Stimulated activated CD8-positive, alpha-beta memory T cell treated with anti-CD3 and anti-CD28 coated beads, Interleukin-7, amount 100 ng/mL, for 4 hours (primary cell): ENCODE measurements around the gene S100P.

Experiments used
- DNase-seq, 2 donors: peaks; one replicate each; pipeline ENCODE4 v3.0.0-alpha.2; 2020; ENCODE audit warnings: low read depth in 2 of 2

S100P gene

GRCh38 chr4:6673191-6673659 lies 20.5 kb upstream of the S100P start:
- peak in 1 of 2 donors; percentile 31 for DNase-seq

DNA sequence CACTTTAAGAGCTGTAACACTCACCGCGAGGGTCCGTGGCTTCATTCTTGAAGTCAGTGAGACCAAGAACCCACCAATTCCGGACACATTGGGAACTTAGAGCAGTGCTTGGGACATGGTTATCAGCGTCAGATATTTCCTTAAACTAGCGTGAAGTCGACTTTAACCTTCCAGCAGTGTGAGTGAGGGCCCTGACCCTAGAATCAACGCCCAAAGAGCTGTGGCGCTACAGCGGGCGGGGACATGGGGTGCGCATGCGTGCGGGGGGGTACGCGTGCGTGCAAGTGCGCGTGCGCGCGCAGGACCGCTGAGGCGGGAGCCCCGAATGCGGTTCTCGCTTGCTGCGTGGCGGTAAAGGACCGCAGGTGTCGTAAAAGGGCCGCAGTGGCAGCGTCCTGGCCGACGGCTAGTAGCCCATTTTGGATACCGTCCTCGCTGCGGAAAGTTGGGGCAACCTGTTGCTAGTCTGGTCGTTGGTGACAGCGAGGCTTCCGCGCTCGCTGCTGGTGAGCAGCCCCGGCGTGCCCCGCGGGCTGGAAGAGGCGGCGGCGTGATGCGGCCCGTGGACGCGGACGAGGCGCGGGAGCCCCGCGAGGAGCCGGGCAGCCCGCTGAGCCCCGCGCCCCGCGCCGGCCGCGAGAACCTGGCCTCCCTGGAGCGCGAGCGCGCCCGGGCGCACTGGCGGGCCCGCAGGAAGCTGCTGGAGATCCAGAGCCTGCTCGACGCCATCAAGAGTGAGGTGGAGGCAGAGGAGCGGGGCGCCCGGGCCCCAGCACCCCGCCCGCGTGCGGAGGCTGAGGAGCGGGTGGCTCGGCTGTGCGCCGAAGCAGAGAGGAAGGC lies 19.8 kb upstream of the S100P start:
- peak; percentile 89 to 90 for DNase-seq

GRCh38 chr4:6674500-6675149 lies 19.1 kb upstream of the S100P start:
- DNase-seq: peak; percentile 49 to 63

DNA sequence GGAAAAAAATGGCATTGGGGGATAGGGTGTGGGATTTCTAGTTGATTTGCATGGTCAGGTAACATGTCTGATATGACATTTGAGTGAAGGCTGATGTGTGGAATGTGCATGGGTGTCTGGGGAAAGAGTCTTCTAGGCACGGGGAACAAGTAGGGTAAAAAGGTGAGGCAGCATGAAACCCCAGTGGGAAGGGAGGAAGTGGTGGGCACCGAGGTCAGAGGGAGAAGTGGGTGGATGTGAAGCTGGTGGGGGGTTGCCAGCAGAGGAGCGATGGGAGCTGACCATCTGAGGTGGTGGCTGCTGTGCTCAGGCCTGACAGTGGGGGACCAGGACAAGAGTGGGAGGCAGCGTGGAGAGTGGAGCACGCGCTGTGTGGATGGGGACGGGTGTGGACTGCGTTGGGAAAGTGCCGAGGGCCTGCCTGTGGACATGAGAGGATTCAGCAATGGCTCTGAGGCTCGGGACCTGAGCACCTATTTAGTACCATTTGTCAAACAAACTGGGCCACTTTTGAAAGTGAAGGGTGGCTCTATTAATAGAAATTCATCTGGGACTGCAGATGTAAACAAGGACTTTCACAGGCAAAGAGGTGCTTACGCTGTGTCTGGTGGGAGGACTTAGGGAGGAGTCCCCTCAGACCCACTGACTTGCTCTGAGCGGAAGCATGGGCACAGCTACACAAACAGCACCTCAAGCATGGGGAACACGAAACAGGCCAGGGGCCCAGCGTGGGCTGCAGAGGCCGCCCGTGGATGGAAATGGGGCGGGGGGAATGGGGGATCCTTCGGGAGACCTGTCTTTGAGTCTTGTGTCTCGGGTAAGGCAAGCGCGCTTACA lies 16.7 kb upstream of the S100P start:
- no peak for DNase-seq

GRCh38 chr4:6680372-6681034 lies 13.2 kb upstream of the S100P start:
- no peak for DNase-seq

GRCh38 chr4:6681191-6681590 lies 12.5 kb upstream of the S100P start:
- no peak for DNase-seq

DNA sequence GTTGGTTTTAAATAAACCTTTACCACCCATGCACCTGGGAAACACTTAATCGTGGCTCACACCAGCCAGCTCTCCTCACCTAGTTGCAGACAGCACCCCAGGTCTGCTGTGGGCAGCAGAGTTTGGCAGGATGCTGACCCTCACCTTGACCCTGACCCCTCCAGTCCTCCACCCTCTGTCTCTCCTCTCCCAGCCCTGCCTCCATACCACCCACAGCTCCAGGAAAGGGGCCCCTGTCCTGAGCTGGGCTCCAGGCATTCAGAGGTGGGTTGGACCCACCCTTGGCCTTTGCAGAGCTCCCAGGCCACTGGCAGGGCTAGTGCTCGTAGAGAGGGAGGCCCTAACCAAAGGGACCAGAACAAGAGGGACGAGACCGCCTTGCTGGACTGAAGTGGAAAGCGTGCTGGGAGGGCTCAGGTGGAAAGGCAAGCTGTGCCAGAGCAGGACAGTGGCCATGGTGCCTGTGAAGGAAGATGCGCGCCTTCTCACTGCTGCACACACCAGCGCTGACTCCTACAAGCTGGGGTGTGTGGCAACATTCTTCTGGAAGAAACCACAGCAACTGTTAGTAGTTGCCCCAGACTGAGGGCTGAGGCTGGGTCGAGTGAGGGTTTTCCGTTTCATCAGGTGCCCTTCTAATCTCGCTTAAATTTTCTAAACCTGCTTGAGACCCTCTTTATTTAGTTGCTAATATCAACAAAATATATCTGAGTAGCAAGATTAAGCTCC lies 10.7 kb upstream of the S100P start:
- no peak for DNase-seq

GRCh38 chr4:6684656-6685055 lies 9.0 kb upstream of the S100P start:
- no peak for DNase-seq

DNA sequence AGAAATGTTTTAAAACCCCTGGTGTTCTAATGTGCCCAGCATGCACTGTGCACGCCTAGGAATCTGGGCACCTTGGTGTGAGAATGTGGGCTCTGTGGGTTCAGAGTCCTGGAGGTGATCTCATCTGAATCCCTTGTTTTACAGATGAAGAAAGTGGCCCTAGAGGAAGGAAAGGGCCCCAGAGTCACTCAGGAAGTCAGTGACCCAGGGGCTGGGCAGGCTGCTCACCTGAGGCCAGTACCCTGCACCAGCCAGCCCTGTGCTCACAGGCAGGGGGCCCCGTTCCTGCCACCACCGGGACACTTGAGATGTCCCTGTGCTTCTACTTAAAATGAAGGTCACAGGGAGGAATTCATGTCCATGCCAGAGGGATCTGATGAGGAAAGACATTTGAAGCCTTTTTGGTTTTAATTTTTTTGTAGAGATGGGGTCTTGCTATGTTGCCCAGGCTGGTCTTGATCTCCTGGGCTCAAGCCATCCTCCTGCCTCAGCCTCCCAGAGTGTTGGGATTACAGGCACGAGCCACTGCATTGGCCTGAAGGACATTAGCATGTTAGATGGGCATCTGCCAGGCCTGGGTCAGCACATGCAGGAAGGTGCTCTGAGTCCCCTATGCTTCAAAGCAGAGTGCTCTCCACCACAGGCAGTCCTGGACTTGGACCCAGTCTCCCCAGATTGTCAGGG lies 7.4 kb upstream of the S100P start:
- DNase-seq: no peak

DNA sequence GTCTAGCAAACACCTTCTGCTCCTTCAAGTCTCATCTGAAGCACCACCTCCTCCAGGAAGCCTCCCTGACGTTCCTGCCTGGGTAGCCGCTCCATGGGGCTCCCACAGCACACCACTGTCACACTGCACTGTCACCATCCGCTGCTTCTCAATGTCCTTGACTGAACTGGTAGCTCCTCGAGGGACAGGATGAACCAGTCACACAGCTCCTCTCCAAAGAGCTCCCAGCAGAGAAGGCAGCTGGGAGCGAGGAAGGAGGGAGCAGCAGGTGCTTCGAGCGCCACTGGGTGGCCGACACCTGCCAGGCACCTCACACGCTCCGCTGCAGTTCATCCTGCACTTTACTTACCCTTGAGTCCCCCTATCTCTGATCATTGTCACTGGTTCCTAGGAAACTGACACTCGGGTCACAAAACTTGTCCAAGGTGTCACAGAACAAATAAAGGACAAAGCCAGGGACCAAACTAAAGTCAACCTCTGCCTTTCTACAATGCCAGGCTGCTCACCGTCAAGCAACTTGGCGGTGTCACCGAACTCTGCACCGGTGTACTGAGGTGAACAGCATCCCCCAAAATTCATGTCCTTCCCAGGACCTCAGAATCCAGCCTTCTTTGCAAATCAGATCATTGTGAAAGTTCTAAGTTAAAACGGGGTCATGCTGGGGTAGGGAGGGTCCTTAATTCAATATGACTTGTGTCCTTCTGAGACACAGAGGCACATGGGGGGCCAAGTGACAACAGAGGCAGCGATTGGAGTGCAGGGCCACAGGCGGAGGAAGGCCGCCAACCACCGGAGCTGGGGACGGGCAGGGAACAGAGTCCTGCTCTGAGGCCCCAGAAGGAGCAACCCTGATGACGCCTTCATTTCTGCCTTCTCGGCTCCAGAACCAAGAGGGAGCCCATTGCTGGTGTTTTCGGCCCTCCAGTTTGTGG lies 5.5 kb upstream of the S100P start:
- no peak for DNase-seq

DNA sequence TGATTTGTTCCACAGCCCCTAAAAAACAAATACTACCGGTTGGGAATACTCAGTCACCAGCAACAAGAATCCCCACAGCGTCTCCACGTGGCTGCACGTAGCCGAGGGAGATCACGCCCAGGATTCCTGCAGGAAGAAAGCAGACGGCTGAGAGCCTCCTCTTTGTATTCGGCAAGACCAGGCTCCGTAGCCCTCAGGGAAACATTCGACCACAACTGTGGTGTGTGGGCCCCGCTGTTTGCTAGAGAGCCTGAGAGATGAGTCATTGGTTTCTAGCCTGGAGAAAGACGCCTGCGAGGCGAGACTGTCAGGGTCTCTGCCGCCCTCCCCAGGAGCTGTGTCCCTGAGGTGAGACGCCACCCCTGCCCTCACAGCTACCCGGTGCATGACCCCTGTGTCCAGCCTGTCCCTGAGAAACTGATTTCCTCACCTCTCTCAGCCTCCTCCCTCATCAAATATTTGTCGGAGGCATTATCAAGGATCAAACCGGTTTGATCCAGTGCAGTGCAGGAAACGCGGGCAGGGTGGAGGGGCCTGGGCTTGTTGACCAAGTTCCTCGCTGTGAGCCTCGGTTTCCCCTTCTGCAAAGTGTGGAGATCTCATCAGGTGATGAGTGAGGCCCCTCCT lies 4.7 kb upstream of the S100P start:
- peak; percentile 69 to 71 for DNase-seq

- DNase-seq: no peak
Measured at GRCh38 chr4:6689506-6689960, 4.1 kb upstream of the S100P start.

- DNase-seq: no peak
Measured at GRCh38 chr4:6692379-6692778, 1.3 kb upstream of the S100P start.

GRCh38 chr4:6692806-6693205 lies 872 bp upstream of the S100P start:
- DNase-seq: no peak

DNA sequence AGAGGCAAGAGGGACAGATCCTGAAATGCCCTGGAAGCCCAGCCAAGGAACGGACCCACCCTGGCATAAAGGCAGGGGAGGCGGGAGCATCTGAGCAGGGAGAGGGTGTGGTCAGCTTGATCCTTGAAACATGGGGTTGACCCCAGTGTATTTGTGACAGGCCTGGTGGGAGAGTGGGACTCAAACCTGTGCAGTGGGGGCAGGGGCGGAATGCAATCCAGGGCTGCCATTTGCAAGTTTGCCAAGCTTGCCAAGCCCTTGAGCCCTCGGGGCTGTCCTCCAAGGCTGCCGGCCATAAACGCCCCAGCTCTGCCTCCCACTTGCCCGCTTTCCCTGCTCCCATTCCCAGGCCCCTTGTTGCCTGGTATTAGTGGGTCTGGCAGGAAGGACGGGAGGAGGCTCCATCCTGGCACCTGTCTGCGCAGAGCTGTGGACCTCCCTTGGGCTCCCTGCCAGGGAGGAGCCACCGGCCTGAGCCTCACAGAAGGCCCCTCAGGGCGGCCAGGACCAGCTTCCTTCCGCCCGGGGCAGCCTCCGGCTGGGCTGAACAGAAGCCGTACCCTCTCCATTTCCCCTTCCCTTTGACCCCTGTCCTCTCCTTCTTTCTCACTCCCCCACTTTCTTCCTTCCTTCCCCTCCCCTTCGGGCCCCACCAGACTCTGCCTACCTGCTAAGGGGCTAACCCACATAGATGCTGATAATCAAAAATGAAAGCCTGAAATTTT lies 661 bp downstream of the S100P start:
- DNase-seq: no peak

DNA sequence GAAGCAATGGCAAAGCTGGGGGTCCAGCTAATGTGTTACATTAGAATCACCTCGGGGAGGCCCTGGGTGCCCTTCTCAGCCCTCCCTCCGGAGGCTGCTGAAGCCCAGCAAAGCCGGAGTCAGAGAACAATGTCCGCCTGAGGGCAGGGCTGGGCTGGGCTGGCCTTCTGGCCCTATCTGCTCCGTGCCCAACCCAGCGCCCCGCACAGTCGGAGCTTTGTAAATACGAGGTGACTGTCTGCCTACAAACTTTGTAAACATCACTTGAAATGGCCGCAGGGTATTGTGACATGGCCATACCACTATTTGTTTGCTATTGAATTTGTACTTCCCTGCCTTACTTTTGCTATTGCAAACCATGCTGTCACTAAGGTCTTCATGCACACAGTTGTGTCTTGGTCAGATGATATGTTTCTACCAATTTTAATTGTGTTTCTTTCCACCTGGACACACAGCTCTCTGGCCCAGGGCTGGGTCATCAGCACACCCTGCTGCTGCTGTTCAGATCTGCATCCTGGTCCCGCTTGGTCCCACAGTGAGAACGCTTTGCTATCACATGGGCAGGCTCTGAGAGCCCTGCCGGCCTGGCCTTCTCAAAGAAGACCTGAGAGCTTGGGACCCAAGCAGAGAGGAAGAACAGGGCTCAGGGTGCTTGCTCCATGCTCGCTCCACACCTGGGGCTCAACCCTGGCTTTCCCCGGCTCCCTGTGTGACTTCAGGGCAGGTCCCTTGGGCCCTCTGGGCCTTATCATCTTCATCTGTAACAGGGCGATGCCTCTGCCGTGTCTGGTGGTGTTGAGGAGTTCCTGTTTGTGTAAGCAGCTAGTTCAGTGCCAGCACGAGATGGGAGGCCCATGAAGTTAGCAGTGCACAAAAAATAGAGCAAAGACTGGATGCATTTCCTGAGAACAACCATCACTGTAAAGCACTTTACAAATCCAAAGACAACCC lies 2.3 kb downstream of the S100P start:
- no peak for DNase-seq

- no peak for DNase-seq
Measured at GRCh38 chr4:6696611-6697010, 2.9 kb downstream of the S100P start.
